VCaP (cell line): ENCODE measurements around the gene DLG4.

Source experiments
- H3K27ac ChIP-seq: fragments of 450-650 bp; 2 replicates; pipeline ENCODE4 v1.5.1; 2017
- CTCF ChIP-seq: fragments of 450-650 bp; conservative IDR thresholded peaks from 2 replicates; pipeline ENCODE4 v1.5.1; 2017; ENCODE audit warnings: mild to moderate bottlenecking, moderate library complexity

DLG4 gene

GRCh38 chr17:7252176-7253043, 32.8 kb upstream of the DLG4 start, which contains the start of gene ELP5:
ELP5 (plus strand) TSS chr17:7252215; CDS start chr17:7252551, 336 bp downstream.
- TF ChIP-seq CTCF: 0 out of 2 replicates have a peak, but pooled peaks have one; percentile 18

DNA sequence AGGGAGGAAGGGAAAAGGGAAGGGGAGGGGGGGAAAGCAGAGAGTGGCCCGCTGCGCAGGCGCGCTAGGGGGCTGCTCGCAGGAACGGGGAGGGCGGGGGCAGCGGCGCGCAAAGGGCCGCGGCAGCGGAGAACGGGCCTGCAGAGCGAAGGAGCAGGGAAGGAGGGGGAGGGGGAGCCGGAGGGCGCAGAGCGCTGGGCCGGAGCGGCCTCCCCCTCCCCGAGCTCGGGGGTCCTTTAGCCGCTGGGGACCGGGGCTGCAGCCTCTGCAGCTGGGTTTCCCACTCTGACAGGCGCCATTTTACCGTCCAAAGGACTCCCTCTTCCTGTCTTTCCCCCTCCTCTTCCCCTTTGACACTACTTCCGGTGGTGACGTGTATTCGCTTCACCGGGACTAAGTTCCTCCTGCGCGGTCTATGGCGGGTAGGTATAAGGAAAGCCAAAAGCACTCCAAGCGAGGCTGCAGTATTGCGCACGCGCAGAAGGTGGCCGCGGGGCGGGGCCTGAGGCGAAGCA, 32.1 kb upstream of the DLG4 start, which contains the start of gene CTDNEP1:
Gene CTDNEP1, minus strand, starts transcription at position 74 of the 515 bp plus-strand sequence. CDS start 438 bp downstream, outside the sequence.
- peak within 1 kb of the TSS; percentile 91 for H3K27ac ChIP-seq
- TF ChIP-seq CTCF: no peak

More at GRCh38 chr17:7252176-7253043, 32.8 kb upstream of the DLG4 start, which contains the start of gene ELP5:
- peak within 1 kb of the TSS; percentile 91 for H3K27ac ChIP-seq

DNA sequence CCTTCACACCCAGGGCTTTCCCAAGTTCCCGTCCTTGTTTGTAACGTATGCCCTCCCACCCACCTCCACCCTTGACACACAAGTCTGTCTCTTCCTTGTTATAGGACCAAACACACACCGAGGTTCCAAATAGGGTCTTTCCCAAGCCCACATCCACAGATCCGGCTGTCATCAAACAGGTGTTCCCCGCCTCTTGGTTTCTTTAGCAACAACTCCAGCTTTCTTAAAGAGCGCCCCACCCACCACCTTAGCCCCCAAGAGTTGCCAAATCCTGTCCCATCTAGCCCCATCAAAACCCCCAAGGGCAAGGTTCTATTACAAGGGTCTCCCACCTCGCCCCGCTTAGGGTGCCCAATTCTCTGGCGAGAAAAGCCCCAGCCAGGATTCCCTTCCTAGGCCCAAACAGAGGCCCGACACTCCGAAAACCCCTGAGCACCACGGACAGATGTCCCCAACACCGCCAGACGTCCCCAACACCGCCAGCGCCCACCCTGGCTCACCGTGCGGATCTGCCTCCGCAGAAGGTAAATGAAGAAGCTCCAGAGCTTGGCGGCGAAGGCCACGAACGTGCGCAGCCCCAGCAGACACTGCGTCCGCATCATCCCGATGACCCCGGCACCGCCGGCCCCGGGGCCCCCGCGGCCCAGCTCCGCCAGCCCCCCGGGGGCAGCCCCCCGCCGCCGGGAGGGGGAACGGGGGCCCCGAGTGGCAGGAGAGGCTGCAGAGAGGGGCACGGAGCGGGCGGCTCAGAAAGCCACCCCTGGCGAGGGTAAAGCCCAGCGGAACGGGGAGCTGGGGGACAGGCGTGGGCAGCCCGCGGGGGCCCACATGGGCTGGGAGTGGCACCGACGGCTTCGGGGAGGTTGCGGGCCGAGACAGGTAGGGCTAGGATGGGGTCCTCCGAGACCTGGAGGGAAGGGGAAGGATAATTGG, 31.3 kb upstream of the DLG4 start:
- H3K27ac ChIP-seq: peak overlapping the region; percentile 91
- no peak for TF ChIP-seq CTCF

DNA sequence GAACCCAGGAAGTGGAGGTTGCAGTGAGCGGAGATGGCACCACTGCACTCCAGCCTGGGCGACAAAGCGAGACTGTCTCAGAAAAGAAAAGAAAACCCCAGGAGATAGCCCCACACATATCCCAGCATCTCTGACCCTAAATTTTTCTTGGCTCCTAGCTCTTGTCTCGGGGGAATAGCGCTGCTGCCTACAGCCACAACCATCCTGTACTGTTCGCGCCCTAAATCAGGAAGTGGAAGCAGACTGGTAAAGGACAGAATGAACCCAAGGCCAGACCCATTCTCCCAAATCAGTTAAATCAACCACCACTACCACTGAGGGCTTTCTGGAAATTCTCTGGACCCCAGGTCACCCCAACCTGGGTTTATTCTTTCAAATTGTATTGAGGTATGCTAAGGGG, 30.2 kb upstream of the DLG4 start:
- H3K27ac ChIP-seq: peak overlapping the region; percentile 91; the same call in 1 of the 2 replicates
- TF ChIP-seq CTCF: no peak

DNA sequence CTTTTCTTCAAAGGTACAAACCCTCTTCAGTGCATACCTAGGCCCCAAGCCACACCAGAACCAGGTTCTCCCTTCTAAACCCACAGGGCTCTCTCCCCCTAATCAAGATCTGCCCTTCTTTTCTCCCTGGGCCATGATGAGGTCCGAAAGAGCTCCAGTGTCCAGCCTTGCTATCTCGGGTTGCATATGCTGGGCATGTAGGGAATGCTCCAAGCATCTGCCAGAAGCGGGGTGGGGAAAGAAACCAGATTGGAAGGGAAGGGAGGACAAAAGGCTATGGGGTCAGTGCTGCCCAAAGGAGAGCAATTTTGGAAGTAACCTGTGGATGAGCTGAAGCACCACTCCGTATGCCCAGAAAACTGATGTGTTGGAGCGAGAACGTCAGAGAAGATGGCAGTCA, 29.6 kb upstream of the DLG4 start:
- H3K27ac ChIP-seq: peak overlapping the region; percentile 91; the same call in 1 of the 2 replicates
- no peak for TF ChIP-seq CTCF

- no peak for TF ChIP-seq CTCF
- H3K27ac ChIP-seq: no peak overlapping the region
These were observed 29.2 kb upstream of the DLG4 start for GRCh38 chr17:7248796-7249195.
